IPS DF 19.7 (cell line): Measurements from ENCODE around the gene KIF16B.
"Not testable (repeated sequence)": the region's sequence is repeated elsewhere in the genome, so short reads cannot be mapped to it uniquely, and the experiment has no call there.

Source experiments
- DNase-seq: peaks from one replicate; pipeline ENCODE4 v3.0.0-alpha.2; 2013; ENCODE audit warnings: low read depth, low spot score

KIF16B gene

DNA sequence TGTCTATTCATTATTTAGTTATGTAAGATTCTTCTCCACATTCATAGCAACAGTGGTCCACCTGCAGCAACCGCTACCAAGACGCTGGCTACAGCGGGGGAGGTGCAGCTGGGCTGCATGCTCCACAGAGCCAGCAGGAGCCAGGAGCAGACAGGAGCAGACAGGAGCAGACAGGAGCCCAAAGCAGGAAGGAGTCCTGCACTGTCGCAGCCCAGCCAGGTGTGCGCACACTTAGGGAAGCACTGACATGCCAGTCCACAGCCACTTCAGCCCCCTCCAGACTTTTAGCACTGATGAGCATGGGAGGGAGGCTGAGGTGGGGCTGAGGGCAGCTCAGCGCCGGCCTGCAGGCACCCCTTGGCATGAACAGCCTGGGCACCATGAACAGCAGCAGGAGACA is 19.6 kb downstream of the KIF16B start:
- DNase-seq = no peak

DNA sequence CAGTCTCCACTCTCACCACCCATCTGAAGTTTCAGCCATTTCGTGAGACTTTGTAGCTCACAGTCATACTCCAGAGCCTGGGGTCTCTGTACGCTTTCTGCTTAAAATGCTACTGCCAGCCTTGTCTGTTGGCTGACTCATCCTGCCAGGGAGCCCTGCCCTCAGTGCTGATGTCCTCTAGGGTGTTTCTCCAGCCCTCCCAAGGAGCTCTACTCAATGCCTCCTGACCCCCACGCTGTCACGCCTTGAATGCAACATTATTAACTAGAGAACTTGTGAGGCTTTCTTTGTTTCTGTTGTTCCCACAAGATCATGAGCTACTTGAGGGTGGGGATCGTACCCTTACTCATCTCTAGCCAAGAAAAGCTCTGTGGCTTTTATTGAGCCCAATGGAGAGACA is 20.1 kb downstream of the KIF16B start:
- no peak for DNase-seq

GRCh38 chr20:16552015-16552414 is 21.2 kb downstream of the KIF16B start:
- DNase-seq = no peak

DNA sequence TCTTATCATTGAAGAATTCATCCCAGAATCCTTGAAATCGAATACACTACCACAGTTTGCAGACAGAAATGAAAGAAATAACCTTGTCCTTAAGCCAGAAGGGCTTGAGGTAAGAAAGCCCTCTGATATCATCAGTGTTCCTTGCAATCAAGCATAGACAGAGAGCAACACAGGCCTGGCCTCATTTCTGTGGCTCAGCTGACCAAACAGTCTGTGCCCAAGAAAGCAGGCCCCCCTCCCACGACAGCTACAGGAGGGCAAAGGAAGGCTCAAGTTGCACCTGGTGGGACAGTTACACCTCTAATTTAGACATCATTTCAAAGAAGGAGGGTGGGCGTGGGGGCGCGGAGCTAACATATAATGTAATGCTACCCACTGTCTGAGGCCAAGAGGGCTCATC is 21.6 kb downstream of the KIF16B start:
- no peak for DNase-seq

- no peak for DNase-seq
Measured at GRCh38 chr20:16548068-16548672, 25.1 kb downstream of the KIF16B start.

DNA sequence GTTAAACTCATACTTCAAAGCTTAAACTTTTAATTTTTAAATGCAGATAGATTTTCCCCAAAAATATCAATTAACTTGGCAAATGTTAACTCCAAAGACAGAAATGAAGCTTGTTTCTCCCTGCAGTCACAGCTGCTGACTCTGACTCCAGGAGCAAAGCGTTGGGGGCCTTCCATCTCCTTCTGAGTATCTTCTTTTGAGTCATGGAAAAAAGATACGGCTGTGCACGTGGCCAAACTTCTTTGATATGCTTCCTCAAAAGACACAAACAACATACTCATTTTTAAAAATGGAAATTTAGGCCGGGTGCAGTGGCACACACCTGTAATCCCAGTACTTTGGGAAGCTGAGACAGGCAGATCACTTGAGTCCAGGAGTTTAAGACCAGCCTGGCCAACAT is 28.3 kb downstream of the KIF16B start:
- DNase-seq = no peak

GRCh38 chr20:16542477-16542876 is 30.8 kb downstream of the KIF16B start:
- DNase-seq = no peak

GRCh38 chr20:16541878-16542277 is 31.4 kb downstream of the KIF16B start:
- no peak for DNase-seq

DNA sequence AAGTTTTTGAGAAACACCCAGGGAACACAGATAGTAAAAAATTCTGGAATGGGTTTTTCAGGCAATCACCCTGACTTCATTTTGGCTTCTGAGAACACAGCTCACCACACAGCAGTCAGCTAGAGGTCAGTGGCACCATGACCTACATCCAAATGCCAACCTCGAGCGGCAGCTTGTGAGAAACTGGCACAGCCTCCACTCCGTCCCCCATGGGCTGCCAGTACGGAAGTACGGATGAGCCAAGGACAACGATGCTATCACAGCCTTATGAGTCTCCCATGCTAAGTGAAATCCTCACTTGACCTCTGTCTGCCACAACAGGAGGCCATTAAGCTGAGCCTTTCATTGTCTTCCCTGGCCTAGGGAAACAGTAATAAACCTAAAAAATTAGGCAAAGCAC is 32.0 kb downstream of the KIF16B start:
- no peak for DNase-seq

DNA sequence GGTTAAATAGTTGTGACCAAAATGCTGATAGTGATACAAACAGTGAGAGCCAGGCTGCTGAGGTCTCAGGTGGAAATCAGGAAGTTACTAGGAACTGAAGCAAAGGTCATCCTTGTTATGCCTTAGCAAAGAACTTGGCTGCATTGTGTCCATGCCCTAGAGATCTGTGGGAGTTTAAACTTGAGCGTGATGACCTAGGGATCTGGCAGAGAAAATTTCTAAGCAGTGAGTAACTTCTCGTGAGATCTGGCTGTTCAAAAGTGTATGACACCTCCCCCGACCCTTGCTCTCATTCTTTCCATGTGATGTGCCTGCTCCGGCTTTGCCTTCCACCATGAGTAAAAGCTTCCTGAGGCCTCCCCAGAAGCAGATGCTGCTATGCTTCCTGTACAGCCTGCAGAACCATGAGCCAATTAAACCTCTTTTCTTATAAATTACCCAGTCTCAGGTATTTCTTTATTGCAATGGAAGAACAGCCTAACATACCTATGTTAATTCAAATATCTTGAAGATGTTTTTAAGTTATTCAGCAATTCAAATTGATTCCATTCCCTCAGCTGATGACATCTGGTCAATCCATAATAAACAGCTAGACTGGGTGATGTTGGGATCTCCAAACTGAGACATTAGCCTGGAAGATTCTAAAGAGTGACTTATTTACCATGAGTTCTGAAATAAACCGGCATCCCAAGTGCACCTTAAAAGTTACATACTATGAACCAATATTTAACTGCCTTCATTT is 33.8 kb downstream of the KIF16B start:
- DNase-seq = no peak

DNA sequence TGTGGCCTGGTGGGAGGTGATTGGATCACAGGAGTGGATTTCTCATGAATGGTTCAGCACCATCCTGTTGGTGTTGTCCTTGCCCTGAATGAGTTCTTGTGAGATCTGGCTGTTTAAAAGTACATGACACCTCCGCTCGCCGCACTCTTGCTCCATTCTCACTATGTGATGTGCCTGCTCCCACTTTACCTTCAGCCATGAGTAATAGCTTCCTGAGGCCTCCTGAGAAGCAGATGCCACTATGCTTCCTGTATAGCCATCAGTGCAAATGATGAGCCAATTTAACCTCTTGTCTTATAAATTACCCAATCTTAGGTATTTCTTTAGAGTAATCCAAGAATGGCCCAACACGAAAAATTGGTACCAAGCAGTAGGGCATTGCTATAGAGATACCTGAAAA is 34.5 kb downstream of the KIF16B start:
- DNase-seq = no peak

- no peak for DNase-seq
Measured at GRCh38 chr20:16537918-16538317, 35.3 kb downstream of the KIF16B start.

- no peak for DNase-seq
Measured at GRCh38 chr20:16537025-16537665, 36.1 kb downstream of the KIF16B start.

GRCh38 chr20:16535277-16535676 is 38.0 kb downstream of the KIF16B start:
- DNase-seq = no peak

- DNase-seq = no peak
Measured at GRCh38 chr20:16533502-16533901, 39.7 kb downstream of the KIF16B start.

DNA sequence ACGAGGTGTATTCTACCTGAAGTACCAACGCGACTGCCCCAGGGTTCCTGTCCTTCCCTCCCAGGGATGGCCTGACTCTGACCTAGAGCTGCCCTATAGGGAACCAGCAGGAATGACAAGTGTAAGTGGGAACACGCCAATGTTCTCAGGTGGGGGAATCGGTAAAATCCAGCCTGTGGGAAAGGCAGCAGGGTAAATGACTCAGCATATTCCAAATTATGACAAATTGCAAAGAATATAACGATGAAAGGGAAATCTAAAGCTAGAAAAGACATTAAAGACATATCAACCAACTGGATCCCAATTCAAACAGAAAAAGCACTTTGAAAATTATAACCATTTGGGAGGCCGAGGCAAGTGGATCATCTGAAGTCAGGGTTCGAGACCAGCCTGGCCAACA is 41.8 kb downstream of the KIF16B start:
- DNase-seq = no peak

GRCh38 chr20:16530201-16530681 is 43.0 kb downstream of the KIF16B start:
- DNase-seq = no peak

DNA sequence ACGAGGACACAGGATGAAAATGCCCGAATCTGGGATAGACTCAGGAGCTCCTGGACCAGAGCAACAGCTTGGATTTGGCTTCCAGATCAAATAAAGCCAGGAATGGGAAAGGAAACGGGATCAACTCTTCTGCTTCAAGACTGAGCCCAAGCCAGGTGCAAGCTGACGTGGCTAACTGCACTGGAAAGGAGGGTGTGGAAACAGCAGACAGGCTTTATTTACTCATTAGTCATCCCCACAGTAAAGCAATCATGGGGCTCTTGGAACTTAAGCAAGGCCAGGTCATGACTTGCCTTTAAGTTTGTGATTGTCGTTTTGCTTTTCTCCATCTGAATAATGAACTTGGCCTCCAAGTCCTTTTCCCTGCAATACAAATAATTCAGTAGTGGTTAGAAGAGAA is 45.2 kb downstream of the KIF16B start:
- no peak for DNase-seq

DNA sequence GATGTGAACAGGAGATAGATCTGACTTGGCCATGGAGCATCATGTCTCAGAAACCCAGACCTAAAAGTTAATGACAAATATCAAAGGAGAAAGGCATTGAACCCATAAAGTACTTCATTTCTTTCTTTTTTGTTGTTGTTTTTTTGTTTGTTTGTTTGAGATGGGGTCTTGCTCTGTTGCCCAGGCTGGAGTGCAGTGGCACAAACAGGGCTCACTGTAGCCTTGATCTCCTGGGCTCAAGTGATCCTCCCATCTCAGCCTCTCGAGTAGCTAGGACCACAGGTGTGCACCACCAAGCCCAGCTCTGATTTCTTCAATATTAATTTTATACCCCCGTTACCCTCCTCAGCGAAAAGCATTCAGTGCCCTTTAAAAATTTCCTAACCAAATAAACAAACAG is 45.8 kb downstream of the KIF16B start:
- DNase-seq = no peak

- DNase-seq = no peak
Measured at GRCh38 chr20:16526433-16527380, 46.5 kb downstream of the KIF16B start.

GRCh38 chr20:16522651-16523050 is 50.6 kb downstream of the KIF16B start:
- DNase-seq = not testable (repeated sequence)

DNA sequence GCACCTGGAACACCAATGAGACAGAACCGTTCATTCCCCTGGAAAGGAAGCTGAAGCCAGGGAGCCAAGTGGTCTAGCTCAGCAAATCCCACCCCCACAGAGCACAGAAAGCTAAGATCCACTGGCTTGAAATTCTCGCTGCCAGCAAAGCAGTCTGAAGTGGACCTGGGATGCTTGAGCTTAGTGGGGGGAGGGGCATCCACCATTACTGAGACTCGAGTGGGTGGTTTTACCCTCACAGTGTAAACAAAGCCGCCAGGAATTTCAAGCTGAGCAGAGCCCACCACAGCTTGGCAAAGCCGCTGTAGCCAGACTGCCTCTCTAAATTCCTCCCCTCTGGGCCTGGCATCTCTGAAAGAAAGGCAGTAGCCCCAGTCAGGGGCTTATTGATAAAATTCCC is 53.1 kb downstream of the KIF16B start:
- no peak for DNase-seq
